Trophoblast cell (in vitro differentiated cells and primary cell): Measurements from ENCODE around the gene EEFSEC.

Experiments
- DNase-seq, 2 donors: peaks; one replicate each; pipeline ENCODE4 v3.0.0-alpha.2; 2016
- H2AFZ ChIP-seq: 2 replicates; pipeline ENCODE4 v1.6.1; 2013; ENCODE audit warnings: low read length, moderate library complexity, mild to moderate bottlenecking; ENCODE audit not compliant: insufficient read depth, poor library complexity
- H2AK5ac ChIP-seq: 2 replicates; pipeline ENCODE4 v1.6.1; 2013; ENCODE audit warnings: mild to moderate bottlenecking, low read length
- H2BK120ac ChIP-seq: 2 replicates; pipeline ENCODE4 v1.6.1; 2013; ENCODE audit warnings: low read length, mild to moderate bottlenecking, moderate library complexity; ENCODE audit not compliant: insufficient read depth, poor library complexity
- H2BK12ac ChIP-seq: 2 replicates; pipeline ENCODE4 v1.6.1; 2013; ENCODE audit warnings: mild to moderate bottlenecking, low read length, moderate library complexity
- H2BK5ac ChIP-seq: 2 replicates; pipeline ENCODE4 v1.6.1; 2013; ENCODE audit warnings: low read length, low read depth, moderate library complexity, mild to moderate bottlenecking; ENCODE audit not compliant: poor library complexity
- H3K14ac ChIP-seq: 2 replicates; pipeline ENCODE4 v1.6.1; 2013; ENCODE audit warnings: mild to moderate bottlenecking, low read length
- H3K18ac ChIP-seq: 2 replicates; pipeline ENCODE4 v1.6.1; 2013; ENCODE audit warnings: mild to moderate bottlenecking, low read length
- H3K23ac ChIP-seq: 2 replicates; pipeline ENCODE4 v1.6.1; 2013; ENCODE audit warnings: low read length
- H3K27ac ChIP-seq: 2 replicates; pipeline ENCODE4 v1.5.1; 2013; ENCODE audit warnings: low read depth, mild to moderate bottlenecking, inconsistent platforms, low read length, moderate library complexity
- H3K27me3 ChIP-seq: 2 replicates; pipeline ENCODE4 v1.6.1; 2013; ENCODE audit warnings: inconsistent platforms, mild to moderate bottlenecking, low read length, moderate library complexity; ENCODE audit not compliant: insufficient read depth
- H3K36me3 ChIP-seq, 2 experiments: 1 replicate in 1 of 2; 2 replicates in 1 of 2; pipeline ENCODE4 v1.6.1; 2013; ENCODE audit warnings: low read length in 2 of 2, mild to moderate bottlenecking in 2 of 2, moderate library complexity in 1 of 2; ENCODE audit not compliant: insufficient read depth in 2 of 2, control insufficient read depth in 1 of 2
- H3K4ac ChIP-seq: 2 replicates; pipeline ENCODE4 v1.6.1; 2013; ENCODE audit warnings: low read depth, mild to moderate bottlenecking, low read length, moderate library complexity
- H3K4me1 ChIP-seq, 2 experiments: 1 replicate in 1 of 2; 2 replicates in 1 of 2; pipeline ENCODE4 v1.6.1; 2013; ENCODE audit warnings: low read length in 2 of 2, mild to moderate bottlenecking in 2 of 2, moderate library complexity in 1 of 2; ENCODE audit not compliant: insufficient read depth in 2 of 2, control insufficient read depth in 1 of 2
- H3K4me2 ChIP-seq: 2 replicates; pipeline ENCODE4 v1.6.1; 2013; ENCODE audit warnings: inconsistent platforms, mild to moderate bottlenecking, low read length, moderate library complexity
- H3K4me3 ChIP-seq: 2 replicates; pipeline ENCODE4 v1.5.1; 2013; ENCODE audit warnings: mild to moderate bottlenecking, low read depth, low read length, inconsistent platforms
- H3K79me1 ChIP-seq: one replicate; pipeline ENCODE4 v1.6.1; 2013; ENCODE audit warnings: low read length
- H3K79me2 ChIP-seq: 2 replicates; pipeline ENCODE4 v1.6.1; 2013; ENCODE audit warnings: low read length, mild to moderate bottlenecking; ENCODE audit not compliant: control insufficient read depth, insufficient read depth, poor library complexity
- H3K9ac ChIP-seq: 2 replicates; pipeline ENCODE4 v1.6.1; 2013; ENCODE audit warnings: mild to moderate bottlenecking, low read length
- H3K9me3 ChIP-seq: 2 replicates; pipeline ENCODE4 v1.6.1; 2013; ENCODE audit warnings: low read depth, mild to moderate bottlenecking, control low read depth, inconsistent platforms, low read length; ENCODE audit not compliant: insufficient read depth
- H4K12ac ChIP-seq: 2 replicates; pipeline ENCODE4 v1.6.1; 2013; ENCODE audit warnings: low read depth, mild to moderate bottlenecking, low read length, moderate library complexity
- H4K8ac ChIP-seq: 2 replicates; pipeline ENCODE4 v1.6.1; 2013; ENCODE audit warnings: low read depth, mild to moderate bottlenecking, low read length, moderate library complexity
- H4K91ac ChIP-seq: one replicate; pipeline ENCODE4 v1.6.1; 2013; ENCODE audit warnings: low read depth, mild to moderate bottlenecking, low read length, moderate library complexity
- WGBS: extraction: QIAGEN DNeasy Blood & Tissue Kit; methylation state at CpG from one replicate; pipeline ENCODE4 v1.1.7; 2013; ENCODE audit warnings: missing lambda C conversion rate; ENCODE audit not compliant: insufficient read length, insufficient coverage; ENCODE audit errors: extremely low coverage; 5-methylcytosine and 5-hydroxymethylcytosine counted together

The EEFSEC gene

DNA sequence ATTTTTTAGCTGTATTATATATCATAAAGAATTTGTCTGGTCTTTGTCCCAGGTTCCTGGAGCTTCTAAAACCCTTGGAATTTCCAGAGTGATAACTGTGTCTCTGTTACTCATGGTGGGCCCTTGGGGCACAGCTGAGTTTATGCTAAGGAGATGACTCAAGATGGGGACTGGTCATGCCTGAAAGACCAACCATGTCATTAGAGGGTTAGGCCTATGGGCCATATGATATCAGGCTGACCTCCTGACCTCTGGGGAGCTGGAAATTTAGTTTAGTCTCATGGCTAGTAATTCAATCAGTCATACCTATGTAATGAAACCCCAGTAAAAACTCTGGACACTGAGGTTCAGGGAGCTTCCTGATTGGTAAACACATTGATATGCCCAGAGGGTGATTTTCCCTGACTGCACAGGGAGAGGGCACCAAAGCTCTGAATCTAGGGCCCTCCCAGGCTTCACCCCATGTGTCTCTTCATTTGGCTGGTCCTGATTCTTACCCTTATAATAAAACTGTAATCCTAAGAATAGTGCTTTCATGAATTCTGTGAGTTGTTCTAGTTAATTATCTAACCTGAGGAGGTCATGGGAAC lies 69.6 kb downstream of the EEFSEC start:
- peak; percentile 93 for DNase-seq
- Histone ChIP-seq H3K23ac (no peak overlapping the region), H3K18ac (no peak overlapping the region), H3K79me2 (no peaks in the 10 kb centered on the region), H2BK5ac (no peak overlapping the region), H2AK5ac (no peak overlapping the region), H3K27me3 (no peaks in the 10 kb centered on the region), H4K91ac (peak overlapping the region; percentile 25), H4K8ac (no peak overlapping the region), H2BK120ac (no peak overlapping the region), H3K4me3 (no peak overlapping the region), H2AFZ (no peak overlapping the region), H3K36me3 (no peaks in the 10 kb centered on the region), H2BK12ac (no peak overlapping the region), H3K14ac (no peak overlapping the region), H3K79me1 (peaks cover 2% of the 10 kb centered on the region), H3K4ac (no peak overlapping the region), H3K4me2 (no peak overlapping the region), H3K4me1 (peaks cover 0 to 4% of the 10 kb centered on the region in 2 experiments), H3K27ac (no peak overlapping the region), H4K12ac (no peak overlapping the region), H3K9ac (no peak overlapping the region), H3K9me3 (peaks cover 2% of the 10 kb centered on the region)

DNA sequence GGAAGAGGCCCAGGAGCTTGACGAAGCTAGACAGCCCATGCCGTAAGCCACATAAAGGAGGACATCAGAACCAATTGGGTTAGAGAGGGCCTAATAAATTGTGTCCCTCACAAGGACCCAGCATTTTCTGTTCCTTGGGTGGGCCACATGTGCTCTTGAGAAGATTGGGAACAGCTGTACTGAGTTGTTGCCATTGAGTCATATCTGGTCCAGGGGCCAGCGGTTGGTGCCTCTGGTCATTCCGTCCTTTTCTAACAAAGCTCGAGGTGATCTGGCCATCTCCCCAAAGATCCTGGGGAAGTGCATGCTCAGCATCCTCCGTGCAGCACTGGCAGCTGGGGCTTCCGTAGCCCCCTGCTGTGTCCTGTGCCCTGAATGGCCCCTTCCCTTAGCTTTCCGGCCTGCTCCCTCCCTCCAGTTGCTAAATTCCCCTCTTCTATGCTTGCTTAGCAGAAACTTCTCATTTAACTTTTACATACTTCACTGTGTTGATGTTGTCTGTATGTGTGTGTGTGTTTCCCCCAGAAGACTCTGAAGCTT lies 73.0 kb downstream of the EEFSEC start:
- no peak overlapping the region for H3K9ac ChIP-seq
- no peak overlapping the region for H4K12ac ChIP-seq
- no peak overlapping the region for H2BK12ac ChIP-seq
- H2BK5ac ChIP-seq = no peak overlapping the region
- H3K79me2 ChIP-seq = no peaks in the 10 kb centered on the region
- no peak overlapping the region for H4K8ac ChIP-seq
- no peak overlapping the region for H3K23ac ChIP-seq
- H3K4me3 ChIP-seq = no peak overlapping the region
- peaks cover 6% of the 10 kb centered on the region for H3K9me3 ChIP-seq
- no peak overlapping the region for H3K27ac ChIP-seq
- H3K4me1 ChIP-seq = peaks cover 0 to 4% of the 10 kb centered on the region in 2 experiments
- no peak overlapping the region for H3K18ac ChIP-seq
- peak overlapping the region; percentile 39 for H2BK120ac ChIP-seq
- no peak for DNase-seq
- WGBS = no CpG with 5 or more reads among the region's 8 CpGs
- no peaks in the 10 kb centered on the region for H3K36me3 ChIP-seq
- peaks cover 2% of the 10 kb centered on the region for H3K79me1 ChIP-seq
- H3K4ac ChIP-seq = no peak overlapping the region
- no peak overlapping the region for H2AK5ac ChIP-seq
- H3K27me3 ChIP-seq = no peaks in the 10 kb centered on the region
- H3K14ac ChIP-seq = no peak overlapping the region
- no peak overlapping the region for H2AFZ ChIP-seq
- no peak overlapping the region for H3K4me2 ChIP-seq
- H4K91ac ChIP-seq = peak overlapping the region; percentile 8

DNA sequence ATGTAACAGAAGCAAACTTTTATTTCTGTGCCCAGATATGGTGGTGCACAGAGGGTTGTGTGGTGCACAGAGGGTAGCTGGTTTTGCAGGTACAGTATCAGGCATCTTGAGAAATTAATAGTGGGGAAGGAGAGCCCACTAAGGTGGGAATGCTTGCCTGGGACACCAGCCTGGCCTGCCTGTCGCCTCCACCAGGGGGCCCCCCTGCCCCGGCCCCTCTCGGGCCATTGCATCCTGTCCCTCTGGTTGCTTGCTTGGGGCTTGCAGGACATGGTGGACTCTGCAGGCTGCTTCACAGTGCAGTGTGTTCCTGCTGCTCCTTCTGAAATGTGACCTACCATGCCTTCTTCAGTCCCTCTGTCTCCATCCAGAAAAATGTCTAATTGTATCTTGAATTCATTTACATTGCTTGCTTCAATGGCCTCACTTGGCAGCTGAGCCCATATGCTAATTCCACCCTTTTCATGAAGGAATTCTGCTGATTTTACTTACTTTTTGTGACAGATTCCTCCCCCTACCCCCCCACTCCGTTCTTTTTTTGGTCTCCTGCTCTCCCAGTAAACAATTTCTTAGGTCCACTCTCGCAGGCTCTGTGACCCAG lies 73.6 kb downstream of the EEFSEC start:
- no CpG with 5 or more reads among the region's 5 CpGs for WGBS

DNA sequence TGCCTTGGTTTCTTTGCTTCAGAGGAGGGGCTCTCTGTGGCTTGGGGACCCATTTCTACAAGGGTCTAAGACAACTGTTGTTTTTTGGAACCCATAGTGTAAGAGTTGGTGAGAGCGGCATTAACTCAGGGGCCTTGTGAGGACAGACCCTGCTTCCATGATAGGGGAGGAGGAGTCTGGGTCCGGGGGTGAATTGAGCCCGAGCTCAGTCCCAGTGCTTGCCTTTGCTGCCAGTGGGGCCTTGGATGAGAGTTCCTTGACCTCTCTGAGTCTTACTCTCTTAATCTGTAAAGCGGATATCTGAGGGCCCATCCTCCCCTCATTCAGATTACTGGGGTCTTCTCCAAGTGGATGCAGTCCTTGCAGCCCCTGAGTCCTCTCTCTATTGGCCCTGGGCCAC lies 74.2 kb downstream of the EEFSEC start:
- no peaks in the 10 kb centered on the region for H3K27me3 ChIP-seq
- H3K79me2 ChIP-seq = no peaks in the 10 kb centered on the region
- no peak overlapping the region for H3K4ac ChIP-seq
- H4K12ac ChIP-seq = no peak overlapping the region
- H4K91ac ChIP-seq = peak overlapping the region; percentile 19
- H2BK120ac ChIP-seq = peak overlapping the region; percentile 70
- no CpG with 5 or more reads among the region's 4 CpGs for WGBS
- H3K4me2 ChIP-seq = no peak overlapping the region
- H3K9me3 ChIP-seq = peaks cover 6% of the 10 kb centered on the region
- H3K4me3 ChIP-seq = no peak overlapping the region
- H2BK12ac ChIP-seq = peak overlapping the region; percentile 77
- H3K23ac ChIP-seq = no peak overlapping the region
- peak overlapping the region; percentile 51 for H2AK5ac ChIP-seq
- peak overlapping the region; percentile 47 for H4K8ac ChIP-seq
- no peak overlapping the region for H3K18ac ChIP-seq
- H3K27ac ChIP-seq = no peak overlapping the region
- peaks cover 7% of the 10 kb centered on the region for H3K79me1 ChIP-seq
- peak overlapping the region; percentile 7 for H2BK5ac ChIP-seq
- no peak overlapping the region for H3K9ac ChIP-seq
- peaks cover 4 to 9% of the 10 kb centered on the region in 2 experiments for H3K4me1 ChIP-seq
- H3K36me3 ChIP-seq = no peaks in the 10 kb centered on the region
- H2AFZ ChIP-seq = no peak overlapping the region
- no peak for DNase-seq
- H3K14ac ChIP-seq = peak overlapping the region; percentile 14

More for the DNA sequence above, 73.6 kb downstream of the EEFSEC start:
- Histone ChIP-seq H3K9me3 (peaks cover 6% of the 10 kb centered on the region), H4K12ac (no peak overlapping the region), H3K79me2 (no peaks in the 10 kb centered on the region), H2BK5ac (peak overlapping the region; percentile 7), H3K36me3 (no peaks in the 10 kb centered on the region), H2AFZ (no peak overlapping the region), H3K4ac (no peak overlapping the region), H3K4me1 (peaks cover 4 to 9% of the 10 kb centered on the region in 2 experiments), H2AK5ac (peak overlapping the region; percentile 51), H2BK120ac (peak overlapping the region; percentile 70), H3K23ac (no peak overlapping the region), H3K27me3 (no peaks in the 10 kb centered on the region), H3K4me3 (no peak overlapping the region), H2BK12ac (peak overlapping the region; percentile 50), H3K18ac (no peak overlapping the region), H4K91ac (peak overlapping the region; percentile 19), H3K79me1 (peaks cover 7% of the 10 kb centered on the region), H3K27ac (no peak overlapping the region), H3K4me2 (no peak overlapping the region), H3K14ac (no peak overlapping the region), H3K9ac (no peak overlapping the region), H4K8ac (peak overlapping the region; percentile 47)
- peak; percentile 47 to 66 for DNase-seq
